WTC11 (cell line): ENCODE data around the gene FOXL1. TPM values are rescaled to one million over a fixed set of nuclear protein-coding genes. Genes with fewer than 3 reads are reported as not detected.

Source experiments
- ATAC-seq: fragments of 200-7000 bp; cut with Tn5 transposase; 2 replicates; pipeline ENCODE4 v1.10.0; 2021; ENCODE audit warnings: mild to moderate bottlenecking, moderate library complexity
- CTCF ChIA-PET: fragments of 300-600 bp; sonication (Branson Sonifier 250); formaldehyde crosslinking; loops from one replicate; lab custom pipeline; 2021; ENCODE audit warnings: antibody characterized with exemption; lab: Charles Lee
- POLR2A ChIA-PET: fragments of 350-600 bp; sonication (Branson Sonifier 250); formaldehyde crosslinking; loops from one replicate; lab custom pipeline; 2021; ENCODE audit warnings: antibody characterized with exemption; lab: Charles Lee
- DNase-seq: peaks from one replicate; pipeline ENCODE4 v3.0.0; 2021; ENCODE audit warnings: low spot score
- H3K27ac Mint-ChIP-seq: 2 replicates; pipeline ENCODE4 v1.8.0; 2021; ENCODE audit warnings: mixed read lengths
- H3K27me3 Mint-ChIP-seq: 2 replicates; pipeline ENCODE4 v1.8.0; 2021; ENCODE audit warnings: low read depth, mild to moderate bottlenecking, moderate library complexity, mixed read lengths
- H3K36me3 Mint-ChIP-seq: 2 replicates; pipeline ENCODE4 v1.8.0; 2021; ENCODE audit warnings: mixed read lengths
- H3K4me1 Mint-ChIP-seq: 2 replicates; pipeline ENCODE4 v1.8.0; 2022; ENCODE audit warnings: mixed read lengths
- H3K4me3 Mint-ChIP-seq: 2 replicates; pipeline ENCODE4 v1.8.0; 2021; ENCODE audit warnings: mild to moderate bottlenecking, moderate library complexity, mixed read lengths
- H3K9me3 Mint-ChIP-seq: 2 replicates; pipeline ENCODE4 v1.8.0; 2021; ENCODE audit warnings: mixed read lengths
- CBFB ChIP-seq: sonication (generic); formaldehyde crosslinking; IDR thresholded peaks from 2 replicates; pipeline ENCODE4 v1.8.1; 2022; ENCODE audit warnings: mild to moderate bottlenecking, low read depth, missing genetic modification reagents
- CREB1 ChIP-seq: sonication (generic); formaldehyde crosslinking; IDR thresholded peaks from 2 replicates; pipeline ENCODE4 v1.8.0; 2023; ENCODE audit warnings: mild to moderate bottlenecking, missing genetic modification reagents
- CREM ChIP-seq: sonication (generic); formaldehyde crosslinking; IDR thresholded peaks from 2 replicates; pipeline ENCODE4 v1.8.1; 2022; ENCODE audit warnings: mild to moderate bottlenecking, missing genetic modification reagents, moderate library complexity
- E2F4 ChIP-seq: sonication (generic); formaldehyde crosslinking; IDR thresholded peaks from 2 replicates; pipeline ENCODE4 v1.8.1; 2022; ENCODE audit warnings: low read depth, mild to moderate bottlenecking, moderate library complexity, missing genetic modification reagents, borderline replicate concordance
- FOXJ3 ChIP-seq: sonication (generic); formaldehyde crosslinking; IDR thresholded peaks from 2 replicates; pipeline ENCODE4 v1.9.0; 2021; ENCODE audit warnings: missing genetic modification reagents, mild to moderate bottlenecking, borderline replicate concordance
- FOXP4 ChIP-seq: sonication (generic); formaldehyde crosslinking; IDR thresholded peaks from 2 replicates; pipeline ENCODE4 v1.8.0; 2022; ENCODE audit warnings: mild to moderate bottlenecking, missing genetic modification reagents
- MXD4 ChIP-seq: fragments of 250-450 bp; sonication (Bioruptor Pico); IDR thresholded peaks from 2 replicates; pipeline ENCODE4 v1.8.0; 2021; ENCODE audit warnings: mild to moderate bottlenecking, moderate library complexity, borderline replicate concordance
- NR1H2 ChIP-seq: sonication (generic); formaldehyde crosslinking; IDR thresholded peaks from 2 replicates; pipeline ENCODE4 v1.9.0; 2021; ENCODE audit warnings: mild to moderate bottlenecking, moderate library complexity, missing genetic modification reagents
- OVOL2 ChIP-seq: fragments of 250-450 bp; sonication (Bioruptor Pico); IDR thresholded peaks from 2 replicates; pipeline ENCODE4 v1.9.0; 2021; ENCODE audit warnings: mild to moderate bottlenecking, borderline replicate concordance
- SOX15 ChIP-seq: fragments of 250-450 bp; sonication (Bioruptor Pico); IDR thresholded peaks from 2 replicates; pipeline ENCODE4 v1.9.0; 2021; ENCODE audit warnings: mild to moderate bottlenecking
- TCF7 ChIP-seq: sonication (generic); formaldehyde crosslinking; IDR thresholded peaks from 2 replicates; pipeline ENCODE4 v1.8.0; 2022; ENCODE audit warnings: mild to moderate bottlenecking, low read depth, missing genetic modification reagents, moderate library complexity
- TEAD4 ChIP-seq: sonication (generic); formaldehyde crosslinking; IDR thresholded peaks from 2 replicates; pipeline ENCODE4 v1.8.0; 2022; ENCODE audit warnings: mild to moderate bottlenecking, missing genetic modification reagents
- ZBTB21 ChIP-seq: sonication (generic); formaldehyde crosslinking; IDR thresholded peaks from 2 replicates; pipeline ENCODE4 v1.8.1; 2023; ENCODE audit warnings: mild to moderate bottlenecking, missing genetic modification reagents, borderline replicate concordance
- ZNF232 ChIP-seq: sonication (generic); formaldehyde crosslinking; IDR thresholded peaks from 2 replicates; pipeline ENCODE4 v1.8.0; 2022; ENCODE audit warnings: mild to moderate bottlenecking, missing genetic modification reagents
- total RNA-seq: library from RNA; stranded (reverse); gene quantifications from 3 replicates; pipeline ENCODE4 v1.2.3, GENCODE V29; 2021
- TF ChIP-seq, protein P1 (sequence below): sonication (generic); formaldehyde crosslinking; IDR thresholded peaks from 2 replicates; pipeline ENCODE4 v1.8.0; 2022; ENCODE audit warnings: missing genetic modification reagents
- TF ChIP-seq, protein P2 (sequence below): sonication (generic); formaldehyde crosslinking; IDR thresholded peaks from 2 replicates; pipeline ENCODE4 v1.8.1; 2022; ENCODE audit warnings: mild to moderate bottlenecking, missing genetic modification reagents, moderate library complexity, borderline replicate concordance
- TF ChIP-seq, protein P3 (sequence below): sonication (generic); formaldehyde crosslinking; IDR thresholded peaks from 2 replicates; pipeline ENCODE4 v1.8.1; 2022; ENCODE audit warnings: mild to moderate bottlenecking, moderate library complexity, missing genetic modification reagents

The FOXL1 gene
- total RNA-seq, 1 experiment from 2014 or later: 0.33 TPM

- Mint-ChIP-seq H3K4me1 (no peaks in the 10 kb centered on the region), H3K36me3 (no peaks in the 10 kb centered on the region), H3K9me3 (0 out of 2 replicates have a peak, but pooled peaks cover 4% of the 10 kb centered on the region), H3K4me3 (no peak overlapping the region), H3K27ac (no peak overlapping the region), H3K27me3 (no peaks in the 10 kb centered on the region; the same call in 1 of the 2 replicates)
- POLR2A ChIA-PET: no interaction called here
- TF ChIP-seq TEAD4 (CRISPR knock-in tag): no peak
- TF ChIP-seq ZBTB21 (CRISPR knock-in tag): no peak
- TF ChIP-seq, protein P1, sequence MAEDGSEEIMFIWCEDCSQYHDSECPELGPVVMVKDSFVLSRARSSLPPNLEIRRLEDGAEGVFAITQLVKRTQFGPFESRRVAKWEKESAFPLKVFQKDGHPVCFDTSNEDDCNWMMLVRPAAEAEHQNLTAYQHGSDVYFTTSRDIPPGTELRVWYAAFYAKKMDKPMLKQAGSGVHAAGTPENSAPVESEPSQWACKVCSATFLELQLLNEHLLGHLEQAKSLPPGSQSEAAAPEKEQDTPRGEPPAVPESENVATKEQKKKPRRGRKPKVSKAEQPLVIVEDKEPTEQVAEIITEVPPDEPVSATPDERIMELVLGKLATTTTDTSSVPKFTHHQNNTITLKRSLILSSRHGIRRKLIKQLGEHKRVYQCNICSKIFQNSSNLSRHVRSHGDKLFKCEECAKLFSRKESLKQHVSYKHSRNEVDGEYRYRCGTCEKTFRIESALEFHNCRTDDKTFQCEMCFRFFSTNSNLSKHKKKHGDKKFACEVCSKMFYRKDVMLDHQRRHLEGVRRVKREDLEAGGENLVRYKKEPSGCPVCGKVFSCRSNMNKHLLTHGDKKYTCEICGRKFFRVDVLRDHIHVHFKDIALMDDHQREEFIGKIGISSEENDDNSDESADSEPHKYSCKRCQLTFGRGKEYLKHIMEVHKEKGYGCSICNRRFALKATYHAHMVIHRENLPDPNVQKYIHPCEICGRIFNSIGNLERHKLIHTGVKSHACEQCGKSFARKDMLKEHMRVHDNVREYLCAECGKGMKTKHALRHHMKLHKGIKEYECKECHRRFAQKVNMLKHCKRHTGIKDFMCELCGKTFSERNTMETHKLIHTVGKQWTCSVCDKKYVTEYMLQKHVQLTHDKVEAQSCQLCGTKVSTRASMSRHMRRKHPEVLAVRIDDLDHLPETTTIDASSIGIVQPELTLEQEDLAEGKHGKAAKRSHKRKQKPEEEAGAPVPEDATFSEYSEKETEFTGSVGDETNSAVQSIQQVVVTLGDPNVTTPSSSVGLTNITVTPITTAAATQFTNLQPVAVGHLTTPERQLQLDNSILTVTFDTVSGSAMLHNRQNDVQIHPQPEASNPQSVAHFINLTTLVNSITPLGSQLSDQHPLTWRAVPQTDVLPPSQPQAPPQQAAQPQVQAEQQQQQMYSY (CRISPR knock-in tag): no peak
- no peak for TF ChIP-seq TCF7 (CRISPR knock-in tag)
- no peak for TF ChIP-seq FOXJ3 (CRISPR knock-in tag)
- TF ChIP-seq CBFB (CRISPR knock-in tag): no peak
- TF ChIP-seq, protein P2, sequence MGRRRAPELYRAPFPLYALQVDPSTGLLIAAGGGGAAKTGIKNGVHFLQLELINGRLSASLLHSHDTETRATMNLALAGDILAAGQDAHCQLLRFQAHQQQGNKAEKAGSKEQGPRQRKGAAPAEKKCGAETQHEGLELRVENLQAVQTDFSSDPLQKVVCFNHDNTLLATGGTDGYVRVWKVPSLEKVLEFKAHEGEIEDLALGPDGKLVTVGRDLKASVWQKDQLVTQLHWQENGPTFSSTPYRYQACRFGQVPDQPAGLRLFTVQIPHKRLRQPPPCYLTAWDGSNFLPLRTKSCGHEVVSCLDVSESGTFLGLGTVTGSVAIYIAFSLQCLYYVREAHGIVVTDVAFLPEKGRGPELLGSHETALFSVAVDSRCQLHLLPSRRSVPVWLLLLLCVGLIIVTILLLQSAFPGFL (CRISPR knock-in tag): no peak
- TF ChIP-seq ZNF232 (CRISPR knock-in tag): no peak
- TF ChIP-seq SOX15 (CRISPR knock-in tag): no peak
- no peak for TF ChIP-seq FOXP4 (CRISPR knock-in tag)
- TF ChIP-seq, protein P3, sequence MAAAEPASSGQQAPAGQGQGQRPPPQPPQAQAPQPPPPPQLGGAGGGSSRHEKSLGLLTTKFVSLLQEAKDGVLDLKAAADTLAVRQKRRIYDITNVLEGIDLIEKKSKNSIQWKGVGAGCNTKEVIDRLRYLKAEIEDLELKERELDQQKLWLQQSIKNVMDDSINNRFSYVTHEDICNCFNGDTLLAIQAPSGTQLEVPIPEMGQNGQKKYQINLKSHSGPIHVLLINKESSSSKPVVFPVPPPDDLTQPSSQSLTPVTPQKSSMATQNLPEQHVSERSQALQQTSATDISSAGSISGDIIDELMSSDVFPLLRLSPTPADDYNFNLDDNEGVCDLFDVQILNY (CRISPR knock-in tag): no peak
- no peak for TF ChIP-seq MXD4 (CRISPR knock-in tag)
- TF ChIP-seq NR1H2: no peak
- TF ChIP-seq CREB1: no peak
- no peak for TF ChIP-seq CREM (CRISPR knock-in tag)
- no peak for TF ChIP-seq E2F4
- ATAC-seq: no peak
- CTCF ChIA-PET: no interaction called here
- no peak for DNase-seq
These were observed 47.9 kb downstream of the FOXL1 start for GRCh38 chr16:86626284-86626683.

DNA sequence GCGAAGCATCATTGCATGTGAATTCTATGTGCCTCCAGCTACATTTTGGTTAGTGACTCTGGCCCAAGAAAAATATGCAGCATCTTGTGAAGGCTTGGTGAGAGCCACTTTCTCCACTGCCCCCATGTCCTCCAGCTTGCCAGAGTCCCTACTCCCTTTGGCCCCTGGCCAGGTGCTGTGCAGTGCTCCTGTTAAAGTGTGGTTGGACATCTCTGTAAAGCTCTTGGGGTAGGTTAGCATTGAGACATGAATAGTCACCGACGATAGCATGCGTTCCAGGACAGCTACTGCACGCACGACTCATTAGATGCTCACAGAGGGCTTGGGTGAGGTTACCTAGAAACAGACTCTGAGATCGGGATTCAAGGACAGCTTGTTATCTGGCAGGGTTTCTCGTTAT, 48.6 kb downstream of the FOXL1 start:
- no peaks in the 10 kb centered on the region; the same call in 1 of the 2 replicates for H3K27me3 Mint-ChIP-seq
- DNase-seq (no peak), ATAC-seq (no peak)
- CTCF ChIA-PET: no interaction called here
- POLR2A ChIA-PET: no interaction called here
- no peak overlapping the region for H3K4me3 Mint-ChIP-seq
- H3K4me1 Mint-ChIP-seq: no peaks in the 10 kb centered on the region
- 0 out of 2 replicates have a peak, but pooled peaks cover 4% of the 10 kb centered on the region for H3K9me3 Mint-ChIP-seq
- no peaks in the 10 kb centered on the region for H3K36me3 Mint-ChIP-seq
- no peak for TF ChIP-seq OVOL2 (CRISPR knock-in tag)
- H3K27ac Mint-ChIP-seq: no peak overlapping the region
